HG02678 (cell line): ENCODE results near the gene DDA1.

Experiments used
- ATAC-seq: cut with Tn5 transposase; IDR thresholded peaks from one replicate; pipeline ENCODE4 v1.9.1; 2021; ENCODE audit warnings: mild to moderate bottlenecking, moderate library complexity; ENCODE audit not compliant: unreplicated experiment

Gene DDA1

GRCh38 chr19:17328517-17329365 lies 19.4 kb downstream of the DDA1 start:
- no peak for ATAC-seq

GRCh38 chr19:17329366-17330261 lies 20.3 kb downstream of the DDA1 start:
- ATAC-seq = no peak

- no peak for ATAC-seq
Measured at GRCh38 chr19:17330262-17331044, 21.1 kb downstream of the DDA1 start.

- ATAC-seq = no peak
Measured at GRCh38 chr19:17331045-17331558, 21.7 kb downstream of the DDA1 start.

GRCh38 chr19:17332360-17332676 lies 23.0 kb downstream of the DDA1 start:
- ATAC-seq = no peak

GRCh38 chr19:17332677-17333581 lies 23.6 kb downstream of the DDA1 start:
- ATAC-seq = no peak

GRCh38 chr19:17333611-17334413 lies 24.4 kb downstream of the DDA1 start:
- ATAC-seq = no peak

- ATAC-seq = peak; percentile 53
Measured at GRCh38 chr19:17334414-17335409, 25.3 kb downstream of the DDA1 start, which contains the start of gene ANO8. Gene ANO8, minus strand, starts transcription at chr19:17334855. Its CDS starts 185 bp downstream, at chr19:17334670.

- ATAC-seq = no peak
Measured at GRCh38 chr19:17335575-17335974, 26.2 kb downstream of the DDA1 start.

GRCh38 chr19:17336872-17337674 lies 27.7 kb downstream of the DDA1 start, which contains the start of gene GTPBP3:
Gene GTPBP3, plus strand, starts transcription at chr19:17337553. Its CDS starts 59 bp downstream, at chr19:17337612.
- peak; percentile 81 for ATAC-seq

- no peak for ATAC-seq
Measured at GRCh38 chr19:17337675-17338432, 28.5 kb downstream of the DDA1 start.

- ATAC-seq = no peak
Measured at GRCh38 chr19:17338433-17339078, 29.2 kb downstream of the DDA1 start.

- no peak for ATAC-seq
Measured at GRCh38 chr19:17339088-17339741, 29.9 kb downstream of the DDA1 start.

- no peak for ATAC-seq
Measured at GRCh38 chr19:17340302-17340870, 31.0 kb downstream of the DDA1 start.

- no peak for ATAC-seq
Measured at GRCh38 chr19:17340871-17341357, 31.6 kb downstream of the DDA1 start.
